Upper lobe of left lung (tissue), 4 donors: Measurements from ENCODE around the gene PTPN1.

Experiments
- EP300 ChIP-seq, 4 donors: sonication (generic); formaldehyde crosslinking; IDR thresholded peaks; one replicate each; pipeline ENCODE4 v1.5.1; 2017; ENCODE audit warnings: antibody characterized with exemption in 4 of 4, control low read depth in 2 of 4
- POLR2A ChIP-seq, 4 donors: fragments of 450-650 bp; IDR thresholded peaks; one replicate each; pipeline ENCODE4 v1.5.1; 2016 to 2017; ENCODE audit warnings: antibody characterized with exemption in 4 of 4, mild to moderate bottlenecking in 2 of 4
- TF ChIP-seq, protein P1 (sequence below), 6 experiments: fragments of 450-650 bp in 4 of 6; fragments of 200-600 bp in 2 of 6; sonication (generic) in 2 of 6; IDR thresholded peaks; one replicate each; pipeline ENCODE4 v1.5.1; 2016 to 2019; ENCODE audit warnings: antibody characterized with exemption in 6 of 6

DNA sequence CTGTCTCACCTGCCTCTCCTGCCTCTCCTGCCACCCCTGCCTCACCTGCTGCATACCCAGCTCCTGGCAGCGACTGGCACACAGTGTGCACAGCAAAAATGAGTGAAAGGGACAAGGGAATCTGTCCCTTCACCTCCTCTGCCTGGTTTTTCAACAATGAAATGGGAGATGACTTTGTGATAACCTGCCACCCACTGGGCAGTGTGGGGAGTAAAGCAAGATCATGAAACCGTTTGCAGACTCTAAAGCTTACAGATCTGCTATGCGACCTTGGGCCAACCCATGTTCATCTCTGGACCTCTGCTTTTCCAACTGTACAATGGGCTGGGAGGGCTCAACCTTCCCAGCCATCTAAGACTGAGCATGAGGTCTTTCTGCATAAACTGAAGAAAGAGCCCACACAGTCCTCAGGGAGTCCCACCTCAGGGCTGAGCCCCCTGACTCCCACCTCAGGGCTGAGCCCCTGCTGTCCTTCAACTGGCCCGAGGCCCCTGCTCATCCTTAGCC is 100.1 kb downstream of the PTPN1 start:
- TF ChIP-seq, protein P1, sequence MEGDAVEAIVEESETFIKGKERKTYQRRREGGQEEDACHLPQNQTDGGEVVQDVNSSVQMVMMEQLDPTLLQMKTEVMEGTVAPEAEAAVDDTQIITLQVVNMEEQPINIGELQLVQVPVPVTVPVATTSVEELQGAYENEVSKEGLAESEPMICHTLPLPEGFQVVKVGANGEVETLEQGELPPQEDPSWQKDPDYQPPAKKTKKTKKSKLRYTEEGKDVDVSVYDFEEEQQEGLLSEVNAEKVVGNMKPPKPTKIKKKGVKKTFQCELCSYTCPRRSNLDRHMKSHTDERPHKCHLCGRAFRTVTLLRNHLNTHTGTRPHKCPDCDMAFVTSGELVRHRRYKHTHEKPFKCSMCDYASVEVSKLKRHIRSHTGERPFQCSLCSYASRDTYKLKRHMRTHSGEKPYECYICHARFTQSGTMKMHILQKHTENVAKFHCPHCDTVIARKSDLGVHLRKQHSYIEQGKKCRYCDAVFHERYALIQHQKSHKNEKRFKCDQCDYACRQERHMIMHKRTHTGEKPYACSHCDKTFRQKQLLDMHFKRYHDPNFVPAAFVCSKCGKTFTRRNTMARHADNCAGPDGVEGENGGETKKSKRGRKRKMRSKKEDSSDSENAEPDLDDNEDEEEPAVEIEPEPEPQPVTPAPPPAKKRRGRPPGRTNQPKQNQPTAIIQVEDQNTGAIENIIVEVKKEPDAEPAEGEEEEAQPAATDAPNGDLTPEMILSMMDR (IDR thresholded peaks at IDR 0.05) = no peak
- TF ChIP-seq POLR2A (IDR thresholded peaks at IDR 0.05) = no peak
- TF ChIP-seq EP300 (IDR thresholded peaks at IDR 0.05) = no peak
